DMS 273 treated with DMSO at 0.1 percent for 48 hours (cell line): Measurements from ENCODE around the gene NMUR1.

Experiments
- DNase-seq: peaks from one replicate; lab custom pipeline; 2025; lab: John Stamatoyannopoulos, UW

NMUR1 gene

GRCh38 chr2:231554327-231554726 is 24.1 kb upstream of the NMUR1 start:
- no peak for DNase-seq

- DNase-seq, result no peak
Measured at GRCh38 chr2:231552752-231553151, 22.5 kb upstream of the NMUR1 start.

DNA sequence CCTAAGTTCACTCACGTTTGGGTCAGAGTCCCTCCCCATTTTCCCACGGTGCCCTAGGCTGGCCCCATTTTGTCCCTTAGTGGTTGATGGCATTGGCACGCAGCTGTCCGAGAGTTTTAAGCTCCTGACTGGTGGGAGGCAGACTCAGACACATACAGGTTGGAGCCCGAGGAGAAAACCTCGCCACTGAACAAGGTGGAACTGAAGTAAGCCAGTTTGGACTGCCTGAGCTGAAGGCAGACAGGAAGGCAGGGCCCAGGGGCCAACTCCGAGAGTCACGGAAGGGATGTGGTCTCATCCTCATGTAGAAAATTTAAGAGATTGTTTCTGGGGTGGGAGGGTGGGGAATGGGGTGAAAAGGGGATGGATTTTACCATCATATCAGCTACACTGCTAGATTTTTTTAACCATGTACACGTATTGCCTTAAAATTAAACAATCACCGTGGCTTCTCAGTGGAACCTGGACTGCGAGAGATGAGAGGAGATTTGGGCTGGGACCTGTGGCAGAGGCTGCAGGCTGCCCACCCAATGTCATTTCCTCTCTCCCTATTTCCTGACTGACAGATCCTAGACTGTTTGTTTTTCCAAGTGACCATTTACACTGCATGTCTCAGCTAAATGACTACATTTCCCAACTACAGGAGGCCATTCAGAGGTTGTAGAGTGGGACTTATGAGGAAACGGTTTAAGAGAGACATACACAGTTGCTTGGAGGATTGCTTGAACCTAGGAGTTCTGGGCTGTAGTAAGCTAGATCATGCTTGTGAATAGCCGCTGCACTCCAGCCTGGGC is 19.4 kb upstream of the NMUR1 start:
- no peak for DNase-seq

DNA sequence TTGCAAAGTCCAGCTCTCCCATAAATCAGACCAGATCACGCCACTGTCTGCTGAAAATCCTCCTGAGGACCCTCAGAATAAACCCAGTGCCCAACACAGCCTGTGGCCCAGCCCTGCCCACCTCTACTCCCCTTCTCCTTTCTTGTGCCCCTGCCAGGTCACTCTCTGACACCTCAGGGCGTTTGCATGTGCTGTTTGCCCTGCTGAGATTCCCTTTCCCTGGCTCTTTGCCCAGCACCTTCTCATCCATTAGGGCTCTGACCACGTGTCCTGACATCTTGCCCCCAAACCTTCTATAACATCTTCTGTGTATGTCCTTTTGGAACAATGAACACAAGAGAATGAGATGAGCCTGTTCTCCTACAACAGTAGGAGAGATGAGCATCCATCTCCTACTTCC is 18.5 kb upstream of the NMUR1 start:
- DNase-seq, result no peak

GRCh38 chr2:231547315-231548110 is 17.3 kb upstream of the NMUR1 start:
- DNase-seq, result no peak

DNA sequence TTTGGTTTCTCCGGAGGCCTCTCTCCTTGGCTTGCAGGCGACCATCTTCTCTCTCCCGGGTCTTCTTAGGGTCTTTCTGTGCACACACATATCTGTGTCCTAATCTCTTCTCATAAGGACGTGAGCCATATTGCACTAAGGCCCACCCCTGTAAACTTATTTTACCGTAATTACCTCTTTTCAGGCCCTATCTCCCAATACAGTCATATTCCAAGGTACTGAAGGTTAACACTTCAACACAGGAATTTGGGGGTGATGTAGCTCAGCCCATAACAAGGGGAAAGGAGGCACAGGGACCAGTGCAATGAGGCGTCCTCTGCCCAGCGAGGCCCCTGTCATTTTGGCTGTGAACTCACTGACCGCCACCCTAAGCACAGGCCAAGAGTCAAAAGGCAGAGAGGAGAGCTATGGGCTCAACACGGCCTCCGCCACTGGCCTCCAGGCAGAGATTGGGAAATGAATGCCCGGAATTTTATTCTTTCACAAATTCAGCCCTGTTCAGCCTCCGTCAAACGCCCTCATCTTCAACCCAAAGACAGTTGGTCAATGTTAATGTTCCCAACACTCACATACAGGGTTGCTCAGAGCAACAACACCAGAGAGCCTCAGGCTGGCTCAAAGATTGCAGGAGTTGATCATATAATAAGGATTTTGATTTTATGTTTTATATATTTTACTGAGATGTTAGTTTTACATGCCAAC is 15.9 kb upstream of the NMUR1 start:
- no peak for DNase-seq

- no peak for DNase-seq
Measured at GRCh38 chr2:231545105-231545902, 15.1 kb upstream of the NMUR1 start.

GRCh38 chr2:231542136-231542535 is 11.9 kb upstream of the NMUR1 start:
- no peak for DNase-seq

- DNase-seq, result no peak
Measured at GRCh38 chr2:231541645-231542044, 11.4 kb upstream of the NMUR1 start.

- no peak for DNase-seq
Measured at GRCh38 chr2:231539991-231540390, 9.7 kb upstream of the NMUR1 start.

GRCh38 chr2:231535961-231536360 is 5.7 kb upstream of the NMUR1 start:
- DNase-seq, result no peak

- no peak for DNase-seq
Measured at GRCh38 chr2:231533777-231534125, 3.5 kb upstream of the NMUR1 start.

DNA sequence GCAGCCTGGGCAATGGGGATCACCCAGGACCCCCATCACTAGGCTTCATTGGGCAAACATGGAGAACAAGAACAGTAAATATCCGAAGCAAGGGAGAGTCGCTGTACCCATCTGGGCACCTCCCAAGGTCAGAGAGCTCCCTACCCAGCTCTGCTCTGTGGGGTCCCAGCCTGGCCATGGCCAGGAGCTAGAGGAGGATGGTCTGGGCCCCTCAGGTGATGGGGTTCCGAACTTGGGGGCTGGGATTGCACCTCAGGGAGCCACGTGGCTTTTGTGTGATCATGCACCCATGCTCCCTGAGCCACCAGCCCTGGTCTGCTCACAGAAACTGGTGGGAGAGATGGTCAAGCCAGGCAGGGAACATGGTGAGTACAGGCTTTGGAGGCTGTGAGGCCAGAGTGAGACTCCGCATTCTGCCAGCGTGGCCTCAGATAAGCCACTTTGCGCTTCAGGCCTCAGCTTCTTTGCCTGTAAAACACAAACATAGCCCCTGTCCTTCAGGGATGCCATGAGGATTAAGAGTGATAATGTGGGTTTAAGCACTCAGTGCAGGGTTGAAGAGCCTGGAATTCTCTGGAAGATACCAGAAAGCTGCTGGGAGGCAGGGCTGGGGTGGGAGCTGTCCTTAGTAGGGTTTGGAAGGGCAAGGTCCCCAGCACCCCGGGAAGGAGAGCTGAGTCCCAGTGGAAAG is 3.0 kb upstream of the NMUR1 start:
- DNase-seq, result no peak

- DNase-seq, result no peak
Measured at GRCh38 chr2:231532756-231533035, 2.5 kb upstream of the NMUR1 start.

- DNase-seq, result no peak
Measured at GRCh38 chr2:231531883-231532755, 1.9 kb upstream of the NMUR1 start.

DNA sequence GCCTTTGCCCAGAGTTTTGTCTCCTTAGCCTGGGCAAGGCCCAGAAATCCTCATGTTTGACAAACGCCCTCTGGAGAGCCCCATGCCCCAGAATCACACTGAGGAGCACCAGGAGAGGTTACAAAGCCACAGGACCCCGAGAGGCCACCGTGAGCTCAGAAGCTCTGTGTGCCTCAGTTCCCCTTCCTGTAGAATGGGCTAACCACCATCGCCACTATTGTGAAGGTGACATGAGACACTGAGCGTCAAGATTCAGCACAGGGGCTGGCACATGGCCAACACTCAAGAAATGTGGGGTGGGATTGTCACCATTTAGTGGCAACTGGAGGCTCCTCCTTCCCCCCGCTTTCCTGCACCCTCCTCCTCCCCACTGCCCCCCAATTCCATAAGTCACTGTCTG is 1.2 kb upstream of the NMUR1 start:
- DNase-seq, result no peak

- DNase-seq, result no peak
Measured at GRCh38 chr2:231528636-231529030, 1.6 kb downstream of the NMUR1 start.

GRCh38 chr2:231527955-231528635 is 2.1 kb downstream of the NMUR1 start:
- DNase-seq, result no peak

- DNase-seq, result no peak
Measured at GRCh38 chr2:231527091-231527395, 3.2 kb downstream of the NMUR1 start.

DNA sequence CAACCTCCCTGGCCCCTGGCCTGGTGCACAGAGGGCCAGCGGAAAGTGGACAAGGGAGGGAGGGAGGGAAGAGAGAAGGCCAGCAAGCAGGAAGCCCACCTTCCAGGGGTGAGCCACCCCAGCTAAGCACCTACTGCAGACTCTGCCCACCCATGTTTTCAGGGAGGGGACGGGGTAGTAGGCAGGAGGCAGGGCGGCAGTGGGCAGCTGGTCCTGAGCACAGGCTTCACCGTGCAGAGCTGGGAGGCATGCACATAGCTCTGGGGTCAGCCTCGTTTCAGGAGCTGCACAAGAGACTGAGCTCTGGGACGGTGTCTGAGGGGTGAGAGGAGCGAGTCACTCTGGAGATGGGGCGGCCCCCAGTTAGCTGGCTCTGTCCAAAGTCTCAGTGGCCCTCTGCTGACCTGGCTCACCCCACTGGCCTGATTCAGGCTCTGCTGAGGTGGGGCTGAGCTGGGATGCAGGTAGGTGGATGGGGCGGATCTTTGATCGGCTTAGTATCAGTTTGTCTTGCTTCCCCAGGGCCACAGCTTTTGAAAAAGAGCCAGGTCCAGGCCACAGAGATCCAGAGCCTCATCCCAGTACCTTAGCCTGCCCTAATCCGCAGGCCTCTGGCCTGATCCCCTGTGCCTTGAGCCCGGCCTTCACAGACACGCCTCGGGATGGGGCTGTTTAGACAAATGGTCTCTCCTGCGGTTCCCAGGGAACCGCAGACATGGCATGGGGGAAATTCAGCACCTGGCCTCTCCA is 3.7 kb downstream of the NMUR1 start:
- no peak for DNase-seq
